ENCODE data around the gene GNG13.

GNG13 gene

GRCh38 chr16:766820-767640 is 33.5 kb downstream of the GNG13 start:
- in situ Hi-C loops (cut with MboI; ENCODE audit: low pct_unique_long_range_greater_than_20kb, low sequenced_read_pairs, unreplicated experiment), result no loop called here

GRCh38 chr16:766008-766819 is 34.3 kb downstream of the GNG13 start:
- DNase-seq (ENCODE audit: low spot score), result no peak
- in situ Hi-C loops (cut with MboI; ENCODE audit: low pct_unique_long_range_greater_than_20kb, low sequenced_read_pairs, unreplicated experiment), result no loop called here
- no peak for TF ChIP-seq CTCF (IDR thresholded peaks at IDR 0.05; ENCODE audit: extremely low read depth, insufficient read depth, missing control alignments)

More at GRCh38 chr16:766820-767640, 33.5 kb downstream of the GNG13 start:
- no peak for TF ChIP-seq CTCF (IDR thresholded peaks at IDR 0.05; ENCODE audit: extremely low read depth, insufficient read depth, missing control alignments)
- no peak for DNase-seq (ENCODE audit: low spot score)

- in situ Hi-C loops (cut with MboI; ENCODE audit: low pct_unique_long_range_greater_than_20kb, low sequenced_read_pairs, unreplicated experiment), result no loop called here
- no peak for TF ChIP-seq CTCF (IDR thresholded peaks at IDR 0.05; ENCODE audit: extremely low read depth, insufficient read depth, missing control alignments)
- no peak for DNase-seq (ENCODE audit: low spot score)
These were observed 35.1 kb downstream of the GNG13 start for GRCh38 chr16:765488-765865.

- TF ChIP-seq CTCF (IDR thresholded peaks at IDR 0.05; ENCODE audit: extremely low read depth, insufficient read depth, missing control alignments), result no peak
- no peak for DNase-seq (ENCODE audit: low spot score)
- in situ Hi-C loops (cut with MboI; ENCODE audit: low pct_unique_long_range_greater_than_20kb, low sequenced_read_pairs, unreplicated experiment), result no loop called here
These were observed 35.6 kb downstream of the GNG13 start for GRCh38 chr16:764848-765487.

GRCh38 chr16:764184-764750 is 36.3 kb downstream of the GNG13 start:
- DNase-seq (ENCODE audit: low spot score), result no peak
- in situ Hi-C loops (cut with MboI; ENCODE audit: low pct_unique_long_range_greater_than_20kb, low sequenced_read_pairs, unreplicated experiment), result no loop called here
- TF ChIP-seq CTCF (IDR thresholded peaks at IDR 0.05; ENCODE audit: extremely low read depth, insufficient read depth, missing control alignments), result no peak

All from GM13977 (cell line).